Hematopoietic multipotent progenitor cell treated with erythropoietin and hydrocortisone succinate and interleukin-3 and kit ligand, for 17 days (in vitro differentiated cells): Measurements from ENCODE around the gene FAM234B.

Experiments
- DNase-seq: peaks from one replicate; pipeline ENCODE4 v3.0.0-alpha.2; 2015; ENCODE audit warnings: low spot score

FAM234B gene

GRCh38 chr12:13117029-13117428 lies 72.8 kb downstream of the FAM234B start:
- no peak for DNase-seq

GRCh38 chr12:13119826-13120225 lies 75.6 kb downstream of the FAM234B start:
- no peak for DNase-seq

GRCh38 chr12:13120413-13120812 lies 76.2 kb downstream of the FAM234B start:
- DNase-seq: no peak

GRCh38 chr12:13121568-13121967 lies 77.4 kb downstream of the FAM234B start:
- DNase-seq: no peak

GRCh38 chr12:13124656-13125505 lies 80.7 kb downstream of the FAM234B start:
- no peak for DNase-seq

GRCh38 chr12:13125996-13126395 lies 81.8 kb downstream of the FAM234B start:
- no peak for DNase-seq

GRCh38 chr12:13126494-13126893 lies 82.3 kb downstream of the FAM234B start:
- no peak for DNase-seq

GRCh38 chr12:13127444-13127843 lies 83.3 kb downstream of the FAM234B start:
- no peak for DNase-seq

- no peak for DNase-seq
Observed at GRCh38 chr12:13128291-13128965, 84.2 kb downstream of the FAM234B start.

GRCh38 chr12:13130981-13131380 lies 86.8 kb downstream of the FAM234B start:
- DNase-seq: no peak
